Stimulated activated CD8-positive, alpha-beta memory T cell treated with anti-CD3 and anti-CD28 coated beads, Interleukin-12 subunit alpha, Interleukin-12 subunit beta, amount 100 ng/mL, for 1 hour (primary cell): ENCODE data around the gene TMPRSS11E.
"Not testable (repeated sequence)": the region's sequence is repeated elsewhere in the genome, so short reads cannot be mapped to it uniquely, and the experiment has no call there.

ENCODE experiments used
- DNase-seq: peaks from one replicate; pipeline ENCODE4 v3.0.0-alpha.2; 2020; ENCODE audit warnings: low read depth

The TMPRSS11E gene

DNA sequence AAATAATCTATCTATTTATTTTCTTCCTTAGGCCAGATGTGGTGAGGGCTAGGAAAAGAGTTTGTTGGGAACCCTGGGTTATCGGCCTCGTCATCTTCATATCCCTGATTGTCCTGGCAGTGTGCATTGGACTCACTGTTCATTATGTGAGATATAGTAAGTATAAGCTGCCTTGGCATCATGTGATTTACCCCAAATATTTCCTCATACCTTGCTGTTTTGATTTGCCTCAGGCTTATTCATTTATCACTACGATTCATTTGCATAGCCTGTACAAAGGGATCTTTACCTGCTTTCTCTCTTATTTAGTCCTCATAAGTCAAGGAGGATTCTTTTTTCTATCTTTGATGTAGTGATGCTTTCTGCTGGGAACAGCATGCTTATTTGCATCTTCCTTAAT lies 14.5 kb downstream of the TMPRSS11E start:
- DNase-seq: no peak

DNA sequence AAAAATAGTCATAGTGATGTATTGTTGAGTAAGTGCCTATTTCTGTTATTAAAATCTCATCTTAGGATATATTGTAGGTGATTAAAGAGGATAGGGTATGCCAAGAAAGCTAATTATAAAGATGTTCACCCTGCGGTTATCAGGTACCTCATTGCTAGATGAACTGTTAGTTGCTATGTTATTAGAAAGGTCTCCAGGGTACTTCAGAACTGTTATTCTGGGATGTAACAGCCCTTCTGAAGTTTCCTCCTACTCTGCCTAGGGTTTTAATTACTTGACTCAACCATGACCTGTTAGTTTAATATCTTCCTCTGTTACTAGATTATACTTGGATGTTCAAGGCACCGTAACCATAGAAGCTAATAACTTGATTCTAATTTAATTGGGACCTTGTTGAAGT lies 15.4 kb downstream of the TMPRSS11E start:
- no peak for DNase-seq

GRCh38 chr4:68463796-68464195 lies 16.5 kb downstream of the TMPRSS11E start:
- DNase-seq: no peak

- no peak for DNase-seq
Observed at GRCh38 chr4:68465058-68465457, 17.8 kb downstream of the TMPRSS11E start.

GRCh38 chr4:68466185-68466584 lies 18.9 kb downstream of the TMPRSS11E start:
- no peak for DNase-seq

DNA sequence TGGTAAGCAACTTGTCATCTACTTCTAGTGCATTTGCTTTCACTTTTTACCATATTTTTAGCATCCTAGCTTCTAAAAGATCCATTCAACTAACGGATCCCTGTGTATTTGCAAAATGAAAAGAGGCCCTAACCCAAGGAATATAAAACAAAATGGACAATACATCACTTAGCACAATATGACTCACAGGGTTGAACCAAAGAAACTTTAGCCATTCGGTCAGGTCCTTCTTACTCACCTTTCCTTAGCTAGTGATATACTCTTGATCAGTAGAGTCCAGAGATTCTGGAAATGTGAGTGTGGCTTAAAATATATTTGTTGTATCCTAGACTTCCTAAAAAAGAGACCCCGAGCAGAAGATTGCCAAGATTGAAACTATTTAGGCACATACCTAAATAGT lies 19.5 kb downstream of the TMPRSS11E start:
- DNase-seq: no peak

DNA sequence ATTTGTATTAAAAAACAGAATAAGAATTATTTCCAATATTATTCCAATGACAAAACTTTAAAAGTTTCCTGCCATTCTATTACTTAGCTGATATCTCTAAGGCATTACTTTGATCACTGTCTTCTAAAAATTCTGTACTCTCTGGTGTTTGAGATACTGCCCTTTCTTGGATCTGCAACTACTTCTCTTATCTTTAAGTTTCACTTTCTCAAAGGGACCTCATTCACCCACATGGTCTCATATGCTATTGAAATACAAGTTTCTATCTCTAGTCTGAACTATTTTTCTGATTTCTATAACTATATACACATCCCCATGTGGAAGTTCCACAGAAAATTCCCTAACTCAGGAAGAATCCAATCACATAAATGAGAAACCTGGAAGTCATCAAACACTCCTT lies 22.2 kb downstream of the TMPRSS11E start:
- no peak for DNase-seq

DNA sequence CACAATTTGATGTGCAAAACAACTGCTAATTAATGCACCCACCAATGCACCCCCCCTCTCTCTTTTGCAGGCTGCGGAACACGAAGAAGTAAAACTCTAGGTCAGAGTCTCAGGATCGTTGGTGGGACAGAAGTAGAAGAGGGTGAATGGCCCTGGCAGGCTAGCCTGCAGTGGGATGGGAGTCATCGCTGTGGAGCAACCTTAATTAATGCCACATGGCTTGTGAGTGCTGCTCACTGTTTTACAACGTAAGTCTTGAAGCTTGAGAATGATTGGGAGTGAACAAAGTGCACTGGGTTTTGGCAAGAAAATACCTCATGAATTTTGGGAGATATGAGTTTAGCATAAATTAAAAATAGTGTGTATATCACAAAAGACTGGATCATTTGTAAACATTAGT lies 28.9 kb downstream of the TMPRSS11E start:
- DNase-seq: no peak

- no peak for DNase-seq
Observed at GRCh38 chr4:68489338-68489737, 42.1 kb downstream of the TMPRSS11E start.

- no peak for DNase-seq
Observed at GRCh38 chr4:68490826-68491457, 43.7 kb downstream of the TMPRSS11E start.

DNA sequence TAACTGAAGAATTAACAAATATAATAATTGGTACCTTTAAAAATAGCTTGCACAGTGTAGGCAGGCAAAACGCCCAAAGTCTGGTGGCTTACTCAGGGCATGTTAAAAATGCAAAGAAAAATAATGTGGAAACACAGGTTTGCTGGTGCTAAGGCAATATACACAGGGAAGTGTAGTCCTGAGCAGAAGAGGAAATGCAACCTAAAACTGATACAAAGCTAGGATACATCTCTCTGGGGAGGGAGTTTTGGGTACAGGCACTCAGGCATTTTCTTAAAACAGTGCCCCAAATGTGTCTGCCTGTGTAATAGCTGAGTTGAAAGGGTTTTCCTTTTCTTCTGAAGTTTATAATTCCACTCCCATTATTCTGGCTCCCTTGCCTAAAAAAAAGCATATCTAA lies 47.4 kb downstream of the TMPRSS11E start:
- no peak for DNase-seq

DNA sequence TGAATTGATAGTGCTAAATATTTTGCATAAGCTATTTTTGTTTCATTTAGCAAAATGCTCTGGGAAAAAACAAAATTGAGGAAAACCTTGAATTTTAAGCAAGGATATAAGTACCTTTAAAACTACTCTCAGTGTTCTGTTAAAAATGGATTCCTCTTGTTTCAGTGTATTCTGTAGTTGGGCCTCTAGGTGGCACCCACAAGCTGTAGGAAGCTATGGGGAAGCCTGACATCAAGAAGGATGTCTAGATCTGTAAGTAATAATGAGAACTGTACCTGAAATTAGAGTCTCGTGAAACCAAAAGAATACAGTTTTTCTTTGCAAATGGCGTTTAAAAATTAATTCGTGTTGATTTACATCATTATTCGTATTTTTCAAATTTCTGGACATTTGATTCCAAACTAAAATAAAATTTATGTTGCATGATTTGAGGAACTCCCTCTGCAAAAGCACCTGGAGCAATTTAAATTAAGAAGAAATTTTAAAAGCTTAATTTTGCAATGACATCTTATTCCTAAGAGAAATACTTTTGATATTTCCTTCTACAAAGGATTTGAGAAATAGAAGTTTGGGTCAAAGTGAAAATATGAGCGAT lies 51.2 kb downstream of the TMPRSS11E start:
- peak; percentile 22 for DNase-seq

- no peak for DNase-seq
Observed at GRCh38 chr4:68499021-68499420, 51.8 kb downstream of the TMPRSS11E start.

DNA sequence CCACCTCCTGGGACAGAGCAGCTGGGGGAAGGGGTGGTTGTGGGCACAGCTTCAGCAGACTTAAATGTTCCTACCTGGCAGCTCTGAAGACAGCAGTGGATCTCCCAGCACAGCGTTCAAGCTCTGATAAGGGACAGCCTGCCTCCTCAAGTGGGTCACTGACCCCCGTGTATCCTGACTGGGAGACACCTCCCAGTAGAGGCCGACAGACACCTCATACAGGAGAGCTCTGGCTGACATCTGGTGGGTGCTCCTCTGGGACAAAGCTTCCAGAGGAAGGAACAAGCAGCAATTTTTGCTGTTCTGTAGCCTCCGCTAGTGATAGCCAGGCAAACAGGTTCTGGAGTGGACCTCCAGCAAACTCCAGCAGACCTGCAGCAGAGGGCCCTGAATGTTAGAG lies 56.2 kb downstream of the TMPRSS11E start:
- DNase-seq: not testable (repeated sequence)

DNA sequence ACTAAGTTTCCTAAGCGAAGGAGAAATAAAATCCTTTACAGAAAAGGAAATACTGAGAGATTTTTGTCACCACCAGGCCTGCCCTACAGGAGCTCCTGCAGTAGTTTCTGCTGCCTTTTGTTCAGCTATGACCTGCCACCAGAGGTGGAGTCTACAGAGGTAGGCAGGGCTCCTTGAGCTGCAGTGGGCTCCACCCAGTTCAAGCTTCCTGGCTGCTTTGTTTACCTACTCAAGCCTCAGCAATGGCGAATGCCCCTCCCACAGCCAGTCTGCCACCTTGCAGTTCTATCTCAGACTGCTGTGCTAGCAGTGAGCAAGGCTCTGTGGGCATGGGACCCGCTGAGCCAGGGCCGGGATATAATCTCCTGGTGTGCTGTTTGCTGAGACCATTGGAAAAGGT lies 57.6 kb downstream of the TMPRSS11E start:
- not testable (repeated sequence) for DNase-seq

- DNase-seq: not testable (repeated sequence)
Observed at GRCh38 chr4:68505452-68505851, 58.2 kb downstream of the TMPRSS11E start.

DNA sequence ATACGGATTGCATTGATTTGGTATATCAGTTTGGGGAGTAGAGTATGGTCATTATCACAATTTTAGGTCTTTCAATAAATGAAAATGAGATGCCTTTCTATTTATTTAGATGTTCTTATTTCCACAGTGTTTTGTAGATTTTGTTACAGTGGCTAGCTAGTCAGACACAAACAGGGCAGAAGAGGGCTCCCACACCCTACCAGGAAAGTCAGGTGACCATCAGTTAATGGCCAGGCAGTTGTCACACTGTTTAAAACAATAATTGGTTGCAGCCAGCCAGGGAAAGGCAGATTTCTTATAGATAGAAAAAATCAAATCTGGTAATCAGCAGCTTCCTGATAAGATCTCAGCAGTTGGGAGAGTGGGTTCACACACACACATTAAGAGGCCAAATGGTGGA lies 71.6 kb downstream of the TMPRSS11E start:
- DNase-seq: no peak

DNA sequence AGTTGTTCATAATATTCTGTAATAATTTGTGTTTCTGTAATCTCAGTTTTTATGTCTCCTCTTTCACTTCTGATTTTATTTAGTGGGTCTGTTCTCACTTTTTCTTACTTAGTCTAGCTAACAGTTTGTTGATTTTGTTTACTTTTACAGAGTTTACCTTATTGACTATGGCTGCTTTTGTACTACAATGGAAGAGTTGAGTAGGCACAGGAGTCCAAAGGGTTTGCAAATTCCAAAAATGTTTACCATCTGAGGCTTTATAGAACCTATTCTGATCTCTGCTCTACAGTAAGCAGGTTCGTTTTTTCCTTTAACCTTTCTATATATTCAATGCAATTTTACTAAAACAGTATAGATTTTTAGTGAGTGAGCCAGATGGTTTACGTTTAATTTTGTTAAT lies 73.7 kb downstream of the TMPRSS11E start:
- no peak for DNase-seq

GRCh38 chr4:68522232-68522631 lies 75.0 kb downstream of the TMPRSS11E start:
- not testable (repeated sequence) for DNase-seq

DNA sequence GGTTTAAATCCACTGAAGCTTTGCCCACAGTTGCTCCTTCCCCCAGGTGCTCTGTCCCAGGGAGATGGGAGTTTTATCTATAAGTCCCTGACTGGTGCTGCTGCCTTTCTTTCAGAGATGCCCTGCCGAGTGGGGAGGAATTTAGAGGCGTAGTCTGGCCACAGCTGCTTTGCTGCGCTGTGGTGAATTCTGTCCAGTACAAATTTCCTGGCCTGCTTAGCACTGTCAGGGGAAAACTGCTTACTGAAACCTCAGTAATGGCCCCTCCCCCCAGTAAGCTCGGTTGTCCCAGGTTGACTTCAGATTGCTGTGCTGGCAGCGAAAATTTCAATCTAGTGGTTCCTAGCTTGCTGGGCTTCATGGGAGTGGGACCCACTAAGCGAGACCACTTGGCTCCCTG lies 88.7 kb downstream of the TMPRSS11E start:
- no peak for DNase-seq

- DNase-seq: no peak
Observed at GRCh38 chr4:68536375-68536774, 89.1 kb downstream of the TMPRSS11E start.

DNA sequence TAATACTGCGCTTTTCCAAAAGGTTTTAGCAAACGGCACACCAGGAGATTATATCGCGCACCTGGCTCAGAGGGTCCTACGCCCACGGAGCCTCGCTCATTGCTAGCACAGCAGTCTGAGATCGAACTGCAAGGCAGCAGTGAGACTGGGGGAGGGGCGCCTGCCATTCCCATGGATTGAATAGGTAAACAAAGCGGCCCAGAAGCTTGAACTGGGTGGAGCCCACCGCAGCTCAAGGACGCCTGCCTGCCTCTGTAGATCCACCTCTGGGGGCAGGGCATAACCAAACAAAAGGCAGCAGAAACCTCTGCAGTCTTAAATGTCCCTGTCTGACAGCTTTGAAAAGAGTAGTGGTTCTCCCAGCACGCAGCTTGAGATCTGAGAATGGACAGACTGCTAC lies 95.5 kb downstream of the TMPRSS11E start:
- DNase-seq: not testable (repeated sequence)
